ENCODE results near the gene SSC5D. TPM values are rescaled to one million over a fixed set of nuclear protein-coding genes. Genes with fewer than 3 reads are reported as not detected.

Gene SSC5D
- total RNA-seq, 4 donors from 2014 or later: 5.0 to 50.8 (median 36.0) TPM

DNA sequence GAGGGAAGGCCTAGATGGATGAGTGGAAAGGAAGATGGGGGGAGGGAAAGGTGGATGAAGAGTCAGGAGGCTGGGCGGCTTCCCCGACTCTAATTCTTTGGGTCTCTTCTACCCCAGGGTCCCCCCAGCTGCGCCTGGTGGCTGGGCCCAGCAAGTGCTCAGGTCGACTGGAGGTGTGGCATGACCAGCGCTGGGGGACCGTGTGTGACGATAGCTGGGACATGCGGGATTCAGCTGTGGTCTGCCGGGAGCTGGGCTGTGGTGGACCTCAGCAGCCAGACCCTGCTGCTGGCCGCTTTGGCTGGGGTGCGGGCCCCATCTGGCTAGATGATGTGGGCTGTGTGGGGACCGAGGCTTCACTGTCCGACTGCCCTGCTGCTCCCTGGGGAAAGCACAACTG, 9.5 kb downstream of the SSC5D start:
- no peaks in the 10 kb centered on the region for H3K9me3 ChIP-seq
- H3K4me3 ChIP-seq: no peak overlapping the region
- no peaks in the 10 kb centered on the region for H3K4me1 ChIP-seq
- H3K36me3 ChIP-seq: no peaks in the 10 kb centered on the region
- TF ChIP-seq, protein P1, sequence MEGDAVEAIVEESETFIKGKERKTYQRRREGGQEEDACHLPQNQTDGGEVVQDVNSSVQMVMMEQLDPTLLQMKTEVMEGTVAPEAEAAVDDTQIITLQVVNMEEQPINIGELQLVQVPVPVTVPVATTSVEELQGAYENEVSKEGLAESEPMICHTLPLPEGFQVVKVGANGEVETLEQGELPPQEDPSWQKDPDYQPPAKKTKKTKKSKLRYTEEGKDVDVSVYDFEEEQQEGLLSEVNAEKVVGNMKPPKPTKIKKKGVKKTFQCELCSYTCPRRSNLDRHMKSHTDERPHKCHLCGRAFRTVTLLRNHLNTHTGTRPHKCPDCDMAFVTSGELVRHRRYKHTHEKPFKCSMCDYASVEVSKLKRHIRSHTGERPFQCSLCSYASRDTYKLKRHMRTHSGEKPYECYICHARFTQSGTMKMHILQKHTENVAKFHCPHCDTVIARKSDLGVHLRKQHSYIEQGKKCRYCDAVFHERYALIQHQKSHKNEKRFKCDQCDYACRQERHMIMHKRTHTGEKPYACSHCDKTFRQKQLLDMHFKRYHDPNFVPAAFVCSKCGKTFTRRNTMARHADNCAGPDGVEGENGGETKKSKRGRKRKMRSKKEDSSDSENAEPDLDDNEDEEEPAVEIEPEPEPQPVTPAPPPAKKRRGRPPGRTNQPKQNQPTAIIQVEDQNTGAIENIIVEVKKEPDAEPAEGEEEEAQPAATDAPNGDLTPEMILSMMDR (IDR thresholded peaks at IDR 0.05): no peak
- no peak for TF ChIP-seq POLR2A (IDR thresholded peaks at IDR 0.05)
- no peaks in the 10 kb centered on the region for H3K27me3 ChIP-seq
- no peak for DNase-seq
- intact Hi-C loops (cut with DNase I; ENCODE audit: low total_unique reads): no loop called here
- H3K27ac ChIP-seq: no peak overlapping the region

DNA sequence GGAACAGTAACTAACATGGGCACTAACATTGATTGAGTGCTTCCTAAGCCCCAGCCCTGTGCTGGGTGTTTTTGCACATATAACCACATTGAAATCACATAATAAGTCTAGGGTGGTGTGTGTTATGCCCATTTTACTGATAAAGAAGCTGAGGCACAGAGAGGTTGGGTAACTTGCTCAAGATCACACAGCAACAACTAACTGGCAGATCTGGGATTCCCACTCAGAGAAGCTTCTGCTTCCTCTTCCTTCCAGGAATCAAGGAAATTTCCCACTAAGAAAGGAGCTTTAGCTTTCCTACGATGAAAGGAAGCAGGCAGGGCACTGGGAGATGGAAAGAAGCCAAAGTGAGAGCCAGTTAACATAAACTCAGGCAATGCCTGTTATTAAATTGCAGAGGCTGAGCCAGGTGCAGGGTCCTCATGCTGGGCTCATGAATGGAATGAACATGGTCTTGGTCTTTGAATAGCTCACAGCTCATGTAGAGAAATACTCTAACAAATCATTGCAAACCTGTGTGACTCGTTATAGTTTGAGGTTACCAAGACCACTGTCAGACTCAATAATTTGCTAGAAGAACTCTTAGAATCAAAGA, 10.1 kb downstream of the SSC5D start:
- peaks cover 0 to under 1% of the 10 kb centered on the region in 2 donors for H3K4me1 ChIP-seq
- no peak overlapping the region for H3K4me3 ChIP-seq
- H3K27ac ChIP-seq: no peak overlapping the region
- intact Hi-C loops (cut with DNase I; ENCODE audit: low total_unique reads): no loop called here
- TF ChIP-seq POLR2A (IDR thresholded peaks at IDR 0.05): no peak
- DNase-seq: no peak
- H3K9me3 ChIP-seq: no peaks in the 10 kb centered on the region
- no peaks in the 10 kb centered on the region for H3K27me3 ChIP-seq
- H3K36me3 ChIP-seq: no peaks in the 10 kb centered on the region

DNA sequence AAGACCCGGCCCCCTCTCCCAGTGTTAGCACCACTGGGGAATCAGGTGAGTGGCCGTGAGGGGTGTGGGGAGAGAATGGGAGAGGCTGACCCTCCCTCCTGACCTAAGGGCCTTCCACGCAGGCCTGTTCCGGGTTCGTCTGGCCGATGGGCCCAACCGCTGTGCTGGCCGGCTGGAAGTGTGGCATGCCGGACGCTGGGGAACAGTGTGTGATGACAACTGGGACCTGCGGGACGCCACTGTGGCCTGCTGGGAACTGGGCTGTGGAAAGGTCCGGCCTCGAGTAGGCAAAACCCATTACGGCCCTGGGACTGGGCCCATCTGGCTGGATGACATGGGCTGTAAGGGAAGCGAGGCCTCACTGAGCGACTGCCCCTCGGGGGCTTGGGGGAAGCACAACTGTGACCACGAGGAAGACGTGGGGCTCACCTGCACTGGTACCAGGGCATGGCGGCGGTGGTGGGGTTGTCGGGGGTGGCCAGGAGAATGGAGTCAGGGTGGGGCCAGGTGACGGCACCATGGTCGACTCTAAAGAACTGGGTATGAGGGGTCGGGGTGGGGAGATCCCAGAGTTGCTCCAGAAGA, 12.2 kb downstream of the SSC5D start:
- Histone ChIP-seq H3K27me3 (no peaks in the 10 kb centered on the region), H3K4me1 (peaks cover 0 to 7% of the 10 kb centered on the region in 2 donors), H3K36me3 (no peaks in the 10 kb centered on the region), H3K4me3 (no peak overlapping the region), H3K9me3 (no peaks in the 10 kb centered on the region), H3K27ac (no peak overlapping the region)
- no peak for TF ChIP-seq POLR2A (IDR thresholded peaks at IDR 0.05)
- TF ChIP-seq, protein P1 (IDR thresholded peaks at IDR 0.05): no peak
- no peak for DNase-seq
- intact Hi-C loops (cut with DNase I; ENCODE audit: low total_unique reads): loop anchor here (5.0 kb wide), 1 partner anchor 33 kb away; no protein-coding TSS in a partner anchor

DNA sequence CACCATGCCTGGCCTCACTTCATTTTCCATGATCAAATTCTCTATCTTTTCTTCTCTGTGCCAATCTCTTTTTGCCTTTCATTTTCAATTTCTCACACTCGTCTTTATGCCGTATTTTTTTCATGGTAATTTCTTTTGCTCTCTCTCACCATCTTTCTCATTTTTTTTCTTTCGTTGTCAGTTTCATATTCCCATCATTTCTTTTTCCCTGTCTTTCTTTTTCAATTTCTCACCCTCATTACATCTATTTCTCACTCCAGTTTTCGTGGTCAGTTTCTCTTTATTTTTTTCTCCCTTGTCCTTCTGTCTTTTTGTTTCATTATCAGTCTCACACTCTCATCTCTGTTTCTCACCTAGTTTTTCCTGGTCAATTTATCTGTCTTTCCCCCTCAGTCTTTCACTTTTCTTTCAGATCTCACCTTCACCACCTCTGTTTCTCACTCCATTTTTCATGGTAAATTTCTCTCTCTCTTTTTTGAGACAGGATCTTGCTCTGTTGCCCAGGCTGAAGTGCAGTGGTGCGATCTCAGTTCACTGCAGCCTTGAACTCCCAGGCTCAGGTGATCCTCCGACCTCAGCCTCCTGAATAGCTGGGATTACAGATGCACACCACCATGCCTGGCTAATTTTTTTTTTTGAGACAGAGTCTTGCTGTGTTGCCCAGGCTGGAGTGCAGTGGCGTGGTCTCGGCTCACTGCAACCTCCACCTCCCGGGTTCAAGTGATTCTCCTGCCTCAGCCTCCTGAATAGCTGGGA, 14.1 kb downstream of the SSC5D start:
- intact Hi-C loops (cut with DNase I; ENCODE audit: low total_unique reads): loop anchor here (5.0 kb wide), 1 partner anchor 35 kb away; no protein-coding TSS in a partner anchor
- TF ChIP-seq, protein P1 (IDR thresholded peaks at IDR 0.05): no peak
- no peak for TF ChIP-seq POLR2A (IDR thresholded peaks at IDR 0.05)
- H3K27me3 ChIP-seq: no peaks in the 10 kb centered on the region
- DNase-seq: no peak
- no peak overlapping the region for H3K4me3 ChIP-seq
- peaks cover 0 to 7% of the 10 kb centered on the region in 2 donors for H3K4me1 ChIP-seq
- H3K36me3 ChIP-seq: no peaks in the 10 kb centered on the region
- no peak overlapping the region for H3K27ac ChIP-seq
- no peaks in the 10 kb centered on the region for H3K9me3 ChIP-seq

DNA sequence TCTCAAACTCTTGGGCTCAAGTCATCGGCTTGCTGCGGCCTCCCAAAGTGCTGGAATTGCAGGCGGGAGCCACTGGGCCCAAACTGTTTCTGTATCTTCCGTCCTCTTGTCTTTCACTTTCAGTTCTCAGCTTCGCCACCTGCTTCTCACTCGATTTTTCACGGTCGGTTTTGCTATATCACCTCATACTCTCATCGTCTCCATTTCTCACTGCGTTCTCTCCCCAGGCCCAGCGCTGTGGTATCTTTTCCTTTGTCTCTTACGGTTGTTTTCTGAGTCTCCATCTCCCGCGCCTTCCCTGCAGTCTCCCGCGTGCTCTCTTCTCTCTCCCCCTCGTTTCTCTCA, 14.9 kb downstream of the SSC5D start:
- no peak for TF ChIP-seq POLR2A (IDR thresholded peaks at IDR 0.05)
- TF ChIP-seq, protein P1 (IDR thresholded peaks at IDR 0.05): no peak
- H3K4me1 ChIP-seq: peaks cover 0 to 7% of the 10 kb centered on the region in 2 donors
- intact Hi-C loops (cut with DNase I; ENCODE audit: low total_unique reads): loop anchor here (5.0 kb wide), 1 partner anchor 36 kb away; no protein-coding TSS in a partner anchor
- peak overlapping the region in 1 of 2 donors; percentile 66 for H3K27ac ChIP-seq
- no peaks in the 10 kb centered on the region for H3K27me3 ChIP-seq
- H3K4me3 ChIP-seq: no peak overlapping the region
- H3K36me3 ChIP-seq: no peaks in the 10 kb centered on the region
- no peak for DNase-seq
- no peaks in the 10 kb centered on the region for H3K9me3 ChIP-seq

All from uterus (tissue), 4 donors.